Stomach (tissue), 4 donors: ENCODE data around the gene TRIO.

ENCODE experiments used
- POLR2AphosphoS5 ChIP-seq, 3 donors: sonication (generic); formaldehyde crosslinking; IDR thresholded peaks; one replicate each; pipeline ENCODE4 v1.6.1; 2016; ENCODE audit warnings: antibody characterized with exemption in 3 of 3
- TF ChIP-seq, protein P1 (sequence below), 7 experiments: fragments of 450-650 bp in 4 of 7; fragments of 200-600 bp in 3 of 7; sonication (generic) in 3 of 7; IDR thresholded peaks; one replicate each; pipeline ENCODE4 v1.5.1; 2016 to 2019; ENCODE audit warnings: antibody characterized with exemption in 7 of 7, control low read depth in 2 of 7, mild to moderate bottlenecking in 1 of 7

DNA sequence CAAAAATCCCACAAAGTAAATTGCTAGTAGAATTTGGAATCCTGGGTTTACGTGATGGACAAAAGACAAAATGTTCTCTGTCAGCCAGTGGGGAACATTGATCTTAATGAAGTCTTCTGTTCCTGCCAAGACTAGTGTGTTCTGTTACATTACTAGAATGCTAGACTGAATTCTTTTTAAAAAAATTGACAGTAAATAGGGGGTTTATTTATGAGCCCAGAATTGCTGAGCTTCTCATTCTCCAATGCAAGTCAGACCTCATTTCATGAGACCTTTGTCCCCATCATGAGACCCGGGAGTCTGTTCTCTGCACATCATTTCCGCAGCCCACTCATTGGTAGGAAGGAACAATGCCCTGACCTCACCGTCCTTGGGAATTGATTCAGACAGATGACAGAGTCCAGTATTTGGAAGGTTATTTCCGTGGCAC is 264.6 kb downstream of the TRIO start:
- no peak for TF ChIP-seq POLR2AphosphoS5 (IDR thresholded peaks at IDR 0.05)
- TF ChIP-seq, protein P1, sequence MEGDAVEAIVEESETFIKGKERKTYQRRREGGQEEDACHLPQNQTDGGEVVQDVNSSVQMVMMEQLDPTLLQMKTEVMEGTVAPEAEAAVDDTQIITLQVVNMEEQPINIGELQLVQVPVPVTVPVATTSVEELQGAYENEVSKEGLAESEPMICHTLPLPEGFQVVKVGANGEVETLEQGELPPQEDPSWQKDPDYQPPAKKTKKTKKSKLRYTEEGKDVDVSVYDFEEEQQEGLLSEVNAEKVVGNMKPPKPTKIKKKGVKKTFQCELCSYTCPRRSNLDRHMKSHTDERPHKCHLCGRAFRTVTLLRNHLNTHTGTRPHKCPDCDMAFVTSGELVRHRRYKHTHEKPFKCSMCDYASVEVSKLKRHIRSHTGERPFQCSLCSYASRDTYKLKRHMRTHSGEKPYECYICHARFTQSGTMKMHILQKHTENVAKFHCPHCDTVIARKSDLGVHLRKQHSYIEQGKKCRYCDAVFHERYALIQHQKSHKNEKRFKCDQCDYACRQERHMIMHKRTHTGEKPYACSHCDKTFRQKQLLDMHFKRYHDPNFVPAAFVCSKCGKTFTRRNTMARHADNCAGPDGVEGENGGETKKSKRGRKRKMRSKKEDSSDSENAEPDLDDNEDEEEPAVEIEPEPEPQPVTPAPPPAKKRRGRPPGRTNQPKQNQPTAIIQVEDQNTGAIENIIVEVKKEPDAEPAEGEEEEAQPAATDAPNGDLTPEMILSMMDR (IDR thresholded peaks at IDR 0.05): no peak
